ENCODE measurements around the gene ATRNL1.

ATRNL1 gene

GRCh38 chr10:115979576-115979975 is 886.4 kb downstream of the ATRNL1 start:
- Histone ChIP-seq H3K27ac (ENCODE audit: low read depth, low read length, poor library complexity, severe bottlenecking) (no peak overlapping the region), H3K79me2 (ENCODE audit: insufficient read depth, low read length) (no peaks in the 10 kb centered on the region), H3K4me1 (ENCODE audit: insufficient read depth, low read length, severe bottlenecking) (no peaks in the 10 kb centered on the region), H3K4me2 (ENCODE audit: low read length) (no peak overlapping the region), H3K4me3 (ENCODE audit: low read depth, low read length, poor library complexity, severe bottlenecking) (no peak overlapping the region), H4K20me1 (ENCODE audit: insufficient read depth, low read length) (no peaks in the 10 kb centered on the region), H3K27me3 (ENCODE audit: insufficient read depth, low read length) (no peaks in the 10 kb centered on the region), H3K9ac (ENCODE audit: low read length) (no peak overlapping the region), H2AFZ (ENCODE audit: low read length) (no peak overlapping the region), H3K9me2 (ENCODE audit: low read depth, low read length) (no peaks in the 10 kb centered on the region), H3F3A (ENCODE audit: insufficient read depth, low read length) (no peaks in the 10 kb centered on the region), H3K36me3 (ENCODE audit: insufficient read depth, low read length) (no peaks in the 10 kb centered on the region), H3K9me3 (ENCODE audit: low read length) (no peaks in the 10 kb centered on the region)
- TF ChIP-seq EZH2 (IDR thresholded peaks at IDR 0.05; ENCODE audit: borderline replicate concordance, low read length) (no peak), CTCF (IDR thresholded peaks at IDR 0.05; ENCODE audit: low read length) (no peak)

DNA sequence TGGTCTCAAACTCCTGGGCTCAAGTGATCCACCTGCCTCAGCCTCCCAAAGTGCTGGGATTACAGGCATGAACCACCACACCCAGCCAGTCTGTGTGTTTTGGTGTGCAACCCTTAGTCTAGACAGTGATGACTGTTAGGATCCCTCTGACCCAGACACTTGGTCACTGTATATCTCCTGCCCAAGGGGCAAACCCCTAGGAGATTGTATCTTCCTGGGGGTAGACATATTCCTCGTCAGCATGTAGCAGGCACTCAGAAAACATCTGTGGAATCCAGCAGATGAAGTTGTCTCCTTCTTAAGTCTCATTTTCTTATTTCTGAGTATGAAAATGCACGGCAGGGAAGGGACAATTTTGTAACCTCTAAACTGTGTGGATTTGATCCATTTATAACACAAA is 887.3 kb downstream of the ATRNL1 start:
- H3K27ac ChIP-seq (ENCODE audit: low read depth, low read length, poor library complexity, severe bottlenecking), result no peak overlapping the region
- H3K9ac ChIP-seq (ENCODE audit: low read length), result no peak overlapping the region
- H3K79me2 ChIP-seq (ENCODE audit: insufficient read depth, low read length), result no peaks in the 10 kb centered on the region
- no peaks in the 10 kb centered on the region for H3F3A ChIP-seq (ENCODE audit: insufficient read depth, low read length)
- no peak overlapping the region for H3K4me3 ChIP-seq (ENCODE audit: low read depth, low read length, poor library complexity, severe bottlenecking)
- H3K27me3 ChIP-seq (ENCODE audit: insufficient read depth, low read length), result no peaks in the 10 kb centered on the region
- no peaks in the 10 kb centered on the region for H3K9me2 ChIP-seq (ENCODE audit: low read depth, low read length)
- H4K20me1 ChIP-seq (ENCODE audit: insufficient read depth, low read length), result no peaks in the 10 kb centered on the region
- TF ChIP-seq CTCF (IDR thresholded peaks at IDR 0.05; ENCODE audit: low read length) (no peak), EZH2 (IDR thresholded peaks at IDR 0.05; ENCODE audit: borderline replicate concordance, low read length) (no peak)
- H2AFZ ChIP-seq (ENCODE audit: low read length), result no peak overlapping the region
- no peaks in the 10 kb centered on the region for H3K36me3 ChIP-seq (ENCODE audit: insufficient read depth, low read length)
- H3K4me2 ChIP-seq (ENCODE audit: low read length), result no peak overlapping the region
- no peaks in the 10 kb centered on the region for H3K4me1 ChIP-seq (ENCODE audit: insufficient read depth, low read length, severe bottlenecking)
- H3K9me3 ChIP-seq (ENCODE audit: low read length), result no peaks in the 10 kb centered on the region

DNA sequence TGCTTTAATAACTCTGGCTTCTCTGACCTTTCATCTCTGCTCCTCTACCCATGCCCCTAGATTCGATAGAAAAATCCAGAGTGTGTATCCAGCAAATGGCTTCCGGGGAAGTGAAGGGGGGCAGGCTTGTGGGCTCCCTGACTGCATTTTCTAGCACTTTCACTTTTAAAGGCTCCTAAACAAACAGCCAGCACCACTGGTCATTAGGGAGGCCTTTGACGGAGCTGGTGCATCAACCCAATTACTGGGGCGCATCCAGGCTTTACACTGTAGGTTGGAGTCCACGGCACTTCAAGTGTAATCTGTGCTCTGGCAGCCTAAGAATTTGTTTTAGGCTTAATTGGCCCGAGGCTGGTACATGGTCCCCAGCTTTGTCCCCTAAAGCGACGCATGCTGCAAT is 887.9 kb downstream of the ATRNL1 start:
- Histone ChIP-seq H3K9ac (ENCODE audit: low read length) (no peak overlapping the region), H3K79me2 (ENCODE audit: insufficient read depth, low read length) (no peaks in the 10 kb centered on the region), H4K20me1 (ENCODE audit: insufficient read depth, low read length) (no peaks in the 10 kb centered on the region), H3K9me3 (ENCODE audit: low read length) (no peaks in the 10 kb centered on the region), H3K27ac (ENCODE audit: low read depth, low read length, poor library complexity, severe bottlenecking) (no peak overlapping the region), H3K27me3 (ENCODE audit: insufficient read depth, low read length) (no peaks in the 10 kb centered on the region), H3F3A (ENCODE audit: insufficient read depth, low read length) (no peaks in the 10 kb centered on the region), H3K36me3 (ENCODE audit: insufficient read depth, low read length) (no peaks in the 10 kb centered on the region), H3K9me2 (ENCODE audit: low read depth, low read length) (no peaks in the 10 kb centered on the region), H3K4me1 (ENCODE audit: insufficient read depth, low read length, severe bottlenecking) (no peaks in the 10 kb centered on the region), H2AFZ (ENCODE audit: low read length) (no peak overlapping the region), H3K4me3 (ENCODE audit: low read depth, low read length, poor library complexity, severe bottlenecking) (no peak overlapping the region), H3K4me2 (ENCODE audit: low read length) (no peak overlapping the region)
- TF ChIP-seq CTCF (IDR thresholded peaks at IDR 0.05; ENCODE audit: low read length) (no peak), EZH2 (IDR thresholded peaks at IDR 0.05; ENCODE audit: borderline replicate concordance, low read length) (no peak)

Measured in OCI-LY1 (cell line).